EH (cell line): Measurements from ENCODE around the gene TNRC6A.
"Not testable (repeated sequence)": the region's sequence is repeated elsewhere in the genome, so short reads cannot be mapped to it uniquely, and the experiment has no call there.

Source experiments
- DNase-seq: peaks from one replicate; pipeline ENCODE4 v3.0.0-alpha.2; 2015; ENCODE audit warnings: low read depth

Gene TNRC6A

GRCh38 chr16:24729243-24729950 lies at the start of gene TNRC6A:
TSS of gene TNRC6A (plus strand) at chr16:24729651. CDS start at chr16:24729842, 191 bp downstream.
- peak; percentile 90 for DNase-seq

GRCh38 chr16:24681793-24682192 lies 47.7 kb upstream of the TNRC6A start:
- DNase-seq = peak; percentile 41

- DNase-seq = no peak
These were observed 46.2 kb upstream of the TNRC6A start for GRCh38 chr16:24683250-24683649.

GRCh38 chr16:24683847-24684493 lies 45.5 kb upstream of the TNRC6A start:
- DNase-seq = no peak

- DNase-seq = peak; percentile 88
These were observed 43.7 kb upstream of the TNRC6A start for GRCh38 chr16:24685539-24686432.

- DNase-seq = no peak
These were observed 42.8 kb upstream of the TNRC6A start for GRCh38 chr16:24686678-24687077.

GRCh38 chr16:24688359-24688758 lies 41.1 kb upstream of the TNRC6A start:
- no peak for DNase-seq

GRCh38 chr16:24689128-24689527 lies 40.3 kb upstream of the TNRC6A start:
- DNase-seq = peak; percentile 69

- DNase-seq = no peak
These were observed 36.6 kb upstream of the TNRC6A start for GRCh38 chr16:24692854-24693253.

GRCh38 chr16:24694931-24695330 lies 34.5 kb upstream of the TNRC6A start:
- no peak for DNase-seq

GRCh38 chr16:24696699-24697098 lies 32.8 kb upstream of the TNRC6A start:
- DNase-seq = no peak

- DNase-seq = no peak
These were observed 31.1 kb upstream of the TNRC6A start for GRCh38 chr16:24698308-24698707.

- no peak for DNase-seq
These were observed 30.2 kb upstream of the TNRC6A start for GRCh38 chr16:24699151-24699723.

- peak; percentile 100 for DNase-seq
These were observed 28.7 kb upstream of the TNRC6A start for GRCh38 chr16:24700549-24701392.

GRCh38 chr16:24701521-24701951 lies 27.9 kb upstream of the TNRC6A start:
- peak; percentile 93 for DNase-seq

GRCh38 chr16:24707760-24708159 lies 21.7 kb upstream of the TNRC6A start:
- not testable (repeated sequence) for DNase-seq

GRCh38 chr16:24713379-24713778 lies 16.1 kb upstream of the TNRC6A start:
- no peak for DNase-seq

- peak; percentile 65 for DNase-seq
These were observed 12.0 kb upstream of the TNRC6A start for GRCh38 chr16:24717411-24717810.

GRCh38 chr16:24718967-24719521 lies 10.4 kb upstream of the TNRC6A start:
- no peak for DNase-seq

- DNase-seq = no peak
These were observed 7.6 kb upstream of the TNRC6A start for GRCh38 chr16:24721830-24722238.

- DNase-seq = peak; percentile 59
These were observed 5.8 kb upstream of the TNRC6A start for GRCh38 chr16:24723663-24724062.
